IMR-90 (cell line): ENCODE data around the gene NKX2-3. TPM values are rescaled to one million over a fixed set of nuclear protein-coding genes. Genes with fewer than 3 reads are reported as not detected.

Experiments
- ATAC-seq: fragments of 200-7000 bp; cut with Tn5 transposase; 2 replicates; pipeline ENCODE4 v1.9.1; 2020; ENCODE audit warnings: low read depth, mild to moderate bottlenecking, moderate library complexity
- BruUV-seq: library from RNA; stranded (reverse); fragments of 400-500 nt; replicated peaks from 2 replicates; lab custom pipeline; 2021; lab: Mats Ljungman, UMichigan
- CTCF ChIA-PET: fragments of 300-600 bp; formaldehyde crosslinking; extraction: SDS; loops from one replicate; lab custom pipeline; 2021; ENCODE audit warnings: antibody characterized with exemption; lab: Yijun Ruan, JAX
- POLR2A ChIA-PET: fragments of 300-600 bp; sonication (Branson Sonifier 250); formaldehyde crosslinking; loops from one replicate; lab custom pipeline; 2022; ENCODE audit warnings: antibody characterized with exemption; ENCODE audit not compliant: unreplicated experiment; lab: Charles Lee
- DNase-seq: peaks from one replicate; pipeline ENCODE4 v3.0.0; 2013
- H2AFZ ChIP-seq: replicated peaks from 2 replicates; pipeline ENCODE3; 2013; ENCODE audit warnings: low read length, mild to moderate bottlenecking; ENCODE audit not compliant: poor library complexity
- H2AK5ac ChIP-seq: 2 replicates; pipeline ENCODE4 v1.6.1; 2013; ENCODE audit warnings: low read depth, low read length, inconsistent platforms
- H2AK9ac ChIP-seq: replicated peaks from 2 replicates; pipeline ENCODE3; 2013; ENCODE audit warnings: mild to moderate bottlenecking, low read depth, low read length, moderate library complexity; ENCODE audit not compliant: poor library complexity
- H2BK120ac ChIP-seq: 2 replicates; pipeline ENCODE4 v1.6.1; 2013; ENCODE audit warnings: low read depth, low read length, inconsistent platforms
- H2BK15ac ChIP-seq: 3 replicates; pipeline ENCODE4 v1.6.1; 2013; ENCODE audit warnings: low read depth, low read length, inconsistent platforms
- H2BK20ac ChIP-seq: 2 replicates; pipeline ENCODE4 v1.6.1; 2013; ENCODE audit warnings: low read depth, mild to moderate bottlenecking, inconsistent platforms, low read length, moderate library complexity
- H2BK5ac ChIP-seq: 2 replicates; pipeline ENCODE4 v1.6.1; 2013; ENCODE audit warnings: mild to moderate bottlenecking, low read depth, low read length, inconsistent platforms; ENCODE audit not compliant: poor library complexity, severe bottlenecking
- H3K14ac ChIP-seq: replicated peaks from 2 replicates; pipeline ENCODE4 v1.6.1; 2013; ENCODE audit warnings: low read depth, low read length, inconsistent platforms
- H3K18ac ChIP-seq: 2 replicates; pipeline ENCODE4 v1.6.1; 2013; ENCODE audit warnings: low read depth, low read length, control low read depth
- H3K23ac ChIP-seq: 2 replicates; pipeline ENCODE4 v1.6.1; 2013; ENCODE audit warnings: low read depth, low read length, inconsistent platforms
- H3K27ac ChIP-seq: 2 replicates; pipeline ENCODE4 v1.5.1; 2013; ENCODE audit warnings: mild to moderate bottlenecking, control low read depth, low read length; ENCODE audit not compliant: insufficient read depth
- H3K27me3 ChIP-seq: 2 replicates; pipeline ENCODE4 v1.6.1; 2013; ENCODE audit warnings: low read length; ENCODE audit not compliant: control insufficient read depth, insufficient read depth
- H3K36me3 ChIP-seq: 2 replicates; pipeline ENCODE4 v1.6.1; 2013; ENCODE audit warnings: low read length, mixed read lengths; ENCODE audit not compliant: control insufficient read depth, insufficient read depth
- H3K4ac ChIP-seq: 2 replicates; pipeline ENCODE4 v1.6.1; 2013; ENCODE audit warnings: low read depth, low read length, inconsistent platforms
- H3K4me1 ChIP-seq: 2 replicates; pipeline ENCODE4 v1.6.1; 2013; ENCODE audit warnings: low read length, mixed read lengths; ENCODE audit not compliant: control insufficient read depth, insufficient read depth
- H3K4me2 ChIP-seq: 2 replicates; pipeline ENCODE4 v1.6.1; 2013; ENCODE audit warnings: low read depth, mild to moderate bottlenecking, control low read depth, low read length, moderate library complexity
- H3K4me3 ChIP-seq: 2 replicates; pipeline ENCODE4 v1.5.1; 2013; ENCODE audit warnings: low read depth, mild to moderate bottlenecking, control low read depth, low read length, moderate library complexity; ENCODE audit not compliant: insufficient read depth
- H3K56ac ChIP-seq: 2 replicates; pipeline ENCODE4 v1.6.1; 2013; ENCODE audit warnings: low read length, inconsistent platforms; ENCODE audit not compliant: insufficient read depth; ENCODE audit errors: extremely low read depth
- H3K79me1 ChIP-seq, 2 experiments: 2 replicates each; pipeline ENCODE4 v1.6.1; 2013; ENCODE audit warnings: low read length in 2 of 2, inconsistent platforms in 1 of 2, low read depth in 1 of 2
- H3K9ac ChIP-seq: 2 replicates; pipeline ENCODE4 v1.6.1; 2013; ENCODE audit warnings: low read depth, low read length, control low read depth
- H3K9me1 ChIP-seq: 2 replicates; pipeline ENCODE4 v1.6.1; 2013; ENCODE audit warnings: low read length, inconsistent platforms; ENCODE audit not compliant: insufficient read depth
- H3K9me3 ChIP-seq: 2 replicates; pipeline ENCODE4 v1.6.1; 2013; ENCODE audit warnings: low read length; ENCODE audit not compliant: control insufficient read depth, insufficient read depth
- H4K20me1 ChIP-seq: 2 replicates; pipeline ENCODE4 v1.6.1; 2013; ENCODE audit warnings: low read length, inconsistent platforms; ENCODE audit not compliant: insufficient read depth
- H4K5ac ChIP-seq: 2 replicates; pipeline ENCODE4 v1.6.1; 2013; ENCODE audit warnings: mild to moderate bottlenecking, low read depth, low read length, control low read depth
- H4K8ac ChIP-seq, 2 experiments: 2 replicates each; pipeline ENCODE4 v1.6.1; 2013; ENCODE audit warnings: low read depth in 2 of 2, low read length in 2 of 2, control low read depth in 1 of 2, inconsistent platforms in 1 of 2
- H4K91ac ChIP-seq: 2 replicates; pipeline ENCODE4 v1.6.1; 2013; ENCODE audit warnings: low read depth, low read length, inconsistent platforms; ENCODE audit not compliant: insufficient read depth
- CEBPB ChIP-seq: IDR thresholded peaks from 2 replicates; pipeline ENCODE4 v1.6.1; 2012; ENCODE audit warnings: low read depth, low read length, improper control_type of control experiment
- CTCF ChIP-seq: conservative IDR thresholded peaks from 2 replicates; pipeline ENCODE4 v1.5.1; 2012; ENCODE audit warnings: mild to moderate bottlenecking, low read depth, low read length, improper control_type of control experiment
- ELK1 ChIP-seq: fragments of 150-350 bp; IDR thresholded peaks from 2 replicates; pipeline ENCODE4 v1.6.1; 2016; ENCODE audit warnings: low read depth, mild to moderate bottlenecking, low read length, moderate library complexity, borderline replicate concordance
- MXI1 ChIP-seq: IDR thresholded peaks from 2 replicates; pipeline ENCODE4 v1.6.1; 2012; ENCODE audit warnings: low read depth, mild to moderate bottlenecking, low read length, moderate library complexity, borderline replicate concordance
- RAD21 ChIP-seq: IDR thresholded peaks from 2 replicates; pipeline ENCODE4 v1.6.1; 2012; ENCODE audit warnings: low read length, improper control_type of control experiment
- RCOR1 ChIP-seq: IDR thresholded peaks from 2 replicates; pipeline ENCODE4 v1.6.1; 2012; ENCODE audit warnings: mild to moderate bottlenecking, low read length, improper control_type of control experiment; ENCODE audit not compliant: insufficient replicate concordance
- RFX5 ChIP-seq: IDR thresholded peaks from 2 replicates; pipeline ENCODE4 v1.8.0; 2012; ENCODE audit warnings: low read depth, mild to moderate bottlenecking, low read length, moderate library complexity
- WGBS, 2 experiments: methylation state at CpG; one replicate each; pipeline versions ENCODE4 v1.1.5 to v1.1.7; 2013; ENCODE audit warnings: missing lambda C conversion rate in 2 of 2; ENCODE audit not compliant: insufficient read length in 1 of 2; ENCODE audit errors: extremely low coverage in 2 of 2; 5-methylcytosine and 5-hydroxymethylcytosine counted together
- dilution Hi-C: fragments of 300-500 bp; cut with HindIII; formaldehyde crosslinking; loops from one replicate; pipeline ENCODE4 v1.14.3; 2018; ENCODE audit warnings: low sequenced_read_pairs; ENCODE audit not compliant: unreplicated experiment
- in situ Hi-C: fragments of 300-500 bp; cut with MboI; formaldehyde crosslinking; loops from 3 replicates; pipeline ENCODE4 v1.14.3; 2019; ENCODE audit warnings: low sequenced_read_pairs, inconsistent platforms, mixed read lengths
- intact Hi-C: fragments of 100-400 bp; cut with micrococcal nuclease; formaldehyde crosslinking; loops from 2 replicates; pipeline ENCODE4 v1.10.0; 2022
- polyA plus RNA-seq, 3 experiments: library from polyadenylated mRNA; depleted of rRNA; stranded (reverse); fragments of >200 nt; gene quantifications; 2 replicates each; pipeline ENCODE4 v1.2.3, GENCODE V29; 2012; ENCODE audit warnings: low replicate concordance in 1 of 3
- total RNA-seq: library from RNA; depleted of rRNA; stranded (reverse); fragments of >200 nt; gene quantifications from 2 replicates; pipeline ENCODE4 v1.2.3, GENCODE V29; 2012

Gene NKX2-3
- total and polyA plus RNA-seq, 2 of the 4 experiments (the other 2 are of a cell fraction) = not detected

- no peak overlapping the region for H3K18ac ChIP-seq
- DNase-seq (no peak), ATAC-seq (no peak)
- ChIA-PET POLR2A (interaction anchor here (0.6 kb wide), 1 partner anchor 22 kb away, joined by 8 read pairs; no protein-coding TSS in a partner anchor), CTCF (interaction anchor here (1.5 kb wide), 1 partner anchor 100 kb away, joined by 5 read pairs; no protein-coding TSS in a partner anchor)
- H2BK5ac ChIP-seq = no peak overlapping the region
- 15% methylated on average over 16 of the region's 42 CpGs; no CpG with 5 or more reads in 1 of the 2 experiments for WGBS, 2 experiments
- H3K56ac ChIP-seq = no peak overlapping the region
- H2BK20ac ChIP-seq = no peak overlapping the region
- no peak overlapping the region for H3K9ac ChIP-seq
- no peak overlapping the region for H3K14ac ChIP-seq
- H3K9me1 ChIP-seq = no peaks in the 10 kb centered on the region
- H2AFZ ChIP-seq = peak overlapping the region; percentile 19
- H3K4me2 ChIP-seq = no peak overlapping the region
- intact Hi-C loops (no loop called here), dilution Hi-C loops (no loop called here), in situ Hi-C loops (no loop called here)
- TF ChIP-seq RAD21 (no peak), RCOR1 (no peak), MXI1 (no peak), ELK1 (no peak), CTCF (no peak), CEBPB (no peak), RFX5 (no peak)
- H3K27ac ChIP-seq = no peak overlapping the region
- no peak overlapping the region for H4K5ac ChIP-seq
- no peak overlapping the region for H2AK5ac ChIP-seq
- H4K20me1 ChIP-seq = no peaks in the 10 kb centered on the region; the same call in 1 of the 2 replicates
- peaks cover 24% of the 10 kb centered on the region for H3K9me3 ChIP-seq
- peak overlapping the region; percentile 28 for H2AK9ac ChIP-seq
- no peaks in the 10 kb centered on the region for H3K79me1 ChIP-seq
- H3K4me1 ChIP-seq = peaks cover 4% of the 10 kb centered on the region; the same call in 1 of the 2 replicates
- no TSS peak for BruUV-seq
- H3K36me3 ChIP-seq = no peaks in the 10 kb centered on the region
- H3K4me3 ChIP-seq = no peak overlapping the region; the same call in 1 of the 2 replicates
- no peak overlapping the region for H4K91ac ChIP-seq
- H3K23ac ChIP-seq = no peak overlapping the region
- no peak overlapping the region for H2BK120ac ChIP-seq
- peaks cover 95% of the 10 kb centered on the region for H3K27me3 ChIP-seq
- no peak overlapping the region for H4K8ac ChIP-seq
- no peak overlapping the region for H2BK15ac ChIP-seq
- H3K4ac ChIP-seq = no peak overlapping the region
Measured at GRCh38 chr10:99535764-99536337, 3.1 kb downstream of the NKX2-3 start.
